WERI-Rb-1 (cell line): ENCODE measurements around the gene PATE1.
A peak's percentile ranks its signal among the peaks of the same experiment; 100 is the strongest.
"Not testable (repeated sequence)": the region's sequence is repeated elsewhere in the genome, so short reads cannot be mapped to it uniquely, and the experiment has no call there.

ENCODE experiments used
- DNase-seq: peaks from one replicate; pipeline ENCODE4 v3.0.0-alpha.2; 2020
- H3K27ac ChIP-seq: fragments of 250-450 bp; sonication (Bioruptor Pico); 2 replicates; pipeline ENCODE4 v1.5.1; 2020; ENCODE audit warnings: mild to moderate bottlenecking, moderate library complexity
- H3K27me3 ChIP-seq: fragments of 250-450 bp; sonication (Bioruptor Pico); 2 replicates; pipeline ENCODE4 v1.5.1; 2021; ENCODE audit warnings: mild to moderate bottlenecking, low read depth, moderate library complexity; ENCODE audit not compliant: insufficient read depth, severe bottlenecking
- H3K36me3 ChIP-seq: fragments of 250-450 bp; sonication (Bioruptor Pico); 2 replicates; pipeline ENCODE4 v1.5.1; 2020; ENCODE audit warnings: mild to moderate bottlenecking, moderate library complexity
- H3K4me3 ChIP-seq: 2 replicates; pipeline ENCODE4 v1.5.1; 2011; ENCODE audit warnings: low read depth, mild to moderate bottlenecking, control low read depth, low read length
- H3K9me3 ChIP-seq: fragments of 250-450 bp; sonication (Bioruptor Pico); 2 replicates; pipeline ENCODE4 v1.5.1; 2021; ENCODE audit warnings: mild to moderate bottlenecking, moderate library complexity; ENCODE audit not compliant: severe bottlenecking
- CTCF ChIP-seq: IDR thresholded peaks from 2 replicates; pipeline ENCODE4 v1.5.1; 2011; ENCODE audit warnings: low read depth, mild to moderate bottlenecking, control low read depth, inconsistent platforms, low read length

The PATE1 gene

GRCh38 chr11:125745979-125746378, at the start of gene PATE1:
PATE1 (plus strand) TSS chr11:125746279; CDS start chr11:125746305, 26 bp downstream.
- no peaks in the 10 kb centered on the region for H3K9me3 ChIP-seq
- TF ChIP-seq CTCF, result no peak
- DNase-seq, result no peak
- no peak within 1 kb of the TSS for H3K27ac ChIP-seq
- H3K4me3 ChIP-seq, result no peak within 1 kb of the TSS
- peaks cover 48% of the 10 kb centered on the region for H3K27me3 ChIP-seq
- no peaks in the 10 kb centered on the region for H3K36me3 ChIP-seq

GRCh38 chr11:125701018-125701610, 45.0 kb upstream of the PATE1 start:
- Histone ChIP-seq H3K27me3 (peaks cover 5% of the 10 kb centered on the region), H3K4me3 (no peak overlapping the region), H3K27ac (no peak overlapping the region), H3K36me3 (no peaks in the 10 kb centered on the region), H3K9me3 (no peaks in the 10 kb centered on the region)
- no peak for DNase-seq
- TF ChIP-seq CTCF, result no peak

- TF ChIP-seq CTCF, result no peak
- Histone ChIP-seq H3K27ac (no peak overlapping the region), H3K4me3 (no peak overlapping the region), H3K36me3 (no peaks in the 10 kb centered on the region), H3K27me3 (peaks cover 10% of the 10 kb centered on the region), H3K9me3 (no peaks in the 10 kb centered on the region)
- DNase-seq, result no peak
Observed at GRCh38 chr11:125701858-125702621, 44.0 kb upstream of the PATE1 start.

GRCh38 chr11:125704686-125705085, 41.4 kb upstream of the PATE1 start:
- H3K4me3 ChIP-seq, H3K36me3 ChIP-seq, H3K27me3 ChIP-seq, H3K9me3 ChIP-seq, H3K27ac ChIP-seq, DNase-seq: not testable (repeated sequence)

GRCh38 chr11:125720781-125721180, 25.3 kb upstream of the PATE1 start:
- Histone ChIP-seq H3K36me3 (no peaks in the 10 kb centered on the region), H3K9me3 (peaks cover 11% of the 10 kb centered on the region), H3K27ac (no peak overlapping the region), H3K4me3 (no peak overlapping the region), H3K27me3 (no peaks in the 10 kb centered on the region)
- no peak for DNase-seq
- no peak for TF ChIP-seq CTCF

GRCh38 chr11:125724125-125724524, 22.0 kb upstream of the PATE1 start:
- H3K36me3 ChIP-seq, result no peaks in the 10 kb centered on the region
- TF ChIP-seq CTCF, result peak; percentile 36; the same call in 1 of the 2 replicates
- DNase-seq, result no peak
- H3K27me3 ChIP-seq, result peaks cover 11% of the 10 kb centered on the region
- no peaks in the 10 kb centered on the region for H3K9me3 ChIP-seq
- no peak overlapping the region for H3K27ac ChIP-seq
- no peak overlapping the region for H3K4me3 ChIP-seq
